ENCODE results near the gene CPM. TPM values are rescaled to one million over a fixed set of nuclear protein-coding genes. Genes with fewer than 3 reads are reported as not detected.

CPM gene
- total and polyA plus RNA-seq, 2 of the 4 experiments (the other 2 are of a cell fraction), result 2.0 to 8.8 TPM

DNA sequence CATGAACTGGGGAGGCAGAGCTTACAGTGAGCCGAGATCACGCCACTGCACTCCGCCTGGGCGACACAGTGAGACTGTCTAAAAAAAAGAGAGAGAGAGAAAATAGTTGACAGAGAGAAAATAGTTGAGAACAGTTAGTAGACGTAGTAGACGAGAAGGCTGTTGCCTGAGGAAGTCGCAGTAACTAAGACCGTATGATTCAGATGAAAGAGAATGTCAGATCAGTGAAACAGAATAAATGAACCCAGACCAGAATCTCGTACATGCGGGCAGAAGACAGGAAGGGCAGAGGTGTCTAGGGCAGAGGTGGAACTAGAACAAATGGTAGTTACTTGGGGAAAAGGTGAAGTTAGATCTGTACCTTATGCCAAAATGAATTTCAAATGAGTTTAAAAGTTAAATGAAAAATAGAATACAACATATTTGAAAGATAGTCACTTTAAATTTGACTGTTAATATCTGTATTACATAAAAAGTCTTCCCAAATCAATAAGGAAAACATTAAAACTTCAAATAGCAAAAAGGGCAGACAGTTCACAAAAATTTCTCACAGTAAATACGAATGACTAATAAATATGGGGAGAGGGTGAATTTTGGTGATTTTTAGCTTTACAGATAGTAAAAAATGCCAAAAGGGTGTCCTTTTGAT is 107.3 kb downstream of the CPM start (continued):
- TF ChIP-seq BHLHE40 (IDR thresholded peaks at IDR 0.05; ENCODE audit: low read depth, low read length) (no peak), RCOR1 (IDR thresholded peaks at IDR 0.05; ENCODE audit: insufficient replicate concordance, low read length) (no peak), SMC3 (IDR thresholded peaks at IDR 0.05; ENCODE audit: low read depth, low read length) (no peak), MAFK (IDR thresholded peaks at IDR 0.05; ENCODE audit: low read depth, low read length) (no peak), RAD21 (IDR thresholded peaks at IDR 0.05; ENCODE audit: low read length) (no peak)

GRCh38 chr12:68824597-68825250 is 108.2 kb downstream of the CPM start:
- Histone ChIP-seq H2AK5ac (ENCODE audit: low read depth, low read length) (no peak overlapping the region), H3K4me1 (ENCODE audit: control insufficient read depth, insufficient read depth, low read length) (peaks cover 6% of the 10 kb centered on the region; the same call in 1 of the 2 replicates), H2BK20ac (ENCODE audit: low read depth, low read length) (no peak overlapping the region), H3K23ac (ENCODE audit: low read depth, low read length) (no peak overlapping the region), H2AK9ac (replicated peaks; ENCODE audit: low read depth, low read length, poor library complexity) (no peak overlapping the region), H3K27me3 (ENCODE audit: control insufficient read depth, insufficient read depth, low read length) (no peaks in the 10 kb centered on the region), H3K56ac (ENCODE audit: extremely low read depth, insufficient read depth, low read length) (no peak overlapping the region), H3K36me3 (ENCODE audit: control insufficient read depth, insufficient read depth, low read length) (peaks cover 50% of the 10 kb centered on the region), H3K79me1 (ENCODE audit: low read depth in 1 of 2, low read length in 2 of 2) (peaks cover 26 to 29% of the 10 kb centered on the region in 2 experiments), H3K9me3 (ENCODE audit: control insufficient read depth, insufficient read depth, low read length) (no peaks in the 10 kb centered on the region), H4K20me1 (ENCODE audit: insufficient read depth, low read length) (peaks cover 36% of the 10 kb centered on the region), H4K5ac (ENCODE audit: low read depth, low read length) (no peak overlapping the region), H3K4ac (ENCODE audit: low read depth, low read length) (no peak overlapping the region), H3K18ac (ENCODE audit: low read depth, low read length) (no peak overlapping the region), H2BK15ac (ENCODE audit: low read depth, low read length) (no peak overlapping the region), H4K91ac (ENCODE audit: insufficient read depth, low read depth, low read length) (no peak overlapping the region), H3K14ac (replicated peaks; ENCODE audit: low read depth, low read length) (no peak overlapping the region), H4K8ac (ENCODE audit: low read depth in 2 of 2, low read length in 2 of 2) (peak overlapping the region in 1 of 2 experiments; percentile 33; a peak in 1 of 4 replicates), H3K4me3 (ENCODE audit: insufficient read depth, low read depth, low read length) (no peak overlapping the region), H2BK120ac (ENCODE audit: low read depth, low read length) (no peak overlapping the region), H2BK5ac (ENCODE audit: low read depth, low read length, poor library complexity, severe bottlenecking) (no peak overlapping the region), H3K27ac (ENCODE audit: insufficient read depth, low read length) (no peak overlapping the region), H3K4me2 (ENCODE audit: low read depth, low read length) (no peak overlapping the region), H2AFZ (replicated peaks; ENCODE audit: low read length, poor library complexity) (no peak overlapping the region), H3K9me1 (ENCODE audit: insufficient read depth, low read length) (peaks cover 4% of the 10 kb centered on the region), H3K9ac (ENCODE audit: low read depth, low read length) (no peak overlapping the region)
- ATAC-seq (ENCODE audit: low read depth) (no peak), DNase-seq (no peak)
- intact Hi-C loops (cut with micrococcal nuclease) (no loop called here), in situ Hi-C loops (cut with MboI; ENCODE audit: low sequenced_read_pairs) (loop anchor here (25.0 kb wide), 1 partner anchor 763 kb away; the partner anchor contains the start of gene CCT2), dilution Hi-C loops (cut with HindIII; ENCODE audit: low sequenced_read_pairs, unreplicated experiment) (no loop called here)
- ChIA-PET CTCF (no interaction called here), POLR2A (ENCODE audit: unreplicated experiment) (no interaction called here)
- no peak for TF ChIP-seq CEBPB (IDR thresholded peaks at IDR 0.05; ENCODE audit: low read depth, low read length)
- peak; percentile 77 for TF ChIP-seq MAFK (IDR thresholded peaks at IDR 0.05; ENCODE audit: low read depth, low read length)
- BruUV-seq (replicated peaks), result no TSS peak
- no CpG with 5 or more reads among the region's 16 CpGs for WGBS, 2 experiments (ENCODE audit: extremely low coverage in 2 of 2, insufficient read length in 1 of 2)
